ENCODE results near the gene IGF2R.

GRCh38 chr6:160040527-160041264 is 71.8 kb downstream of the IGF2R start:
- TF ChIP-seq CTCF (IDR thresholded peaks at IDR 0.05; ENCODE audit: low read length) = no peak
- TF ChIP-seq EZH2 (optimal IDR thresholded peaks at IDR 0.05; ENCODE audit: low read depth, low read length) = no peak

All from MM.1S (cell line).